HepG2 (cell line): Measurements from ENCODE around the gene DEPDC5. TPM values are rescaled to one million over a fixed set of nuclear protein-coding genes. Genes with fewer than 3 reads are reported as not detected.

Source experiments
- ATAC-seq: fragments of 200-7000 bp; cut with Tn5 transposase; 3 replicates; pipeline ENCODE4 v1.9.1; 2020; ENCODE audit warnings: mild to moderate bottlenecking, moderate library complexity
- BruUV-seq: library from RNA; stranded (reverse); fragments of 400-500 nt; replicated peaks from 2 replicates; lab custom pipeline; 2021; lab: Mats Ljungman, UMichigan
- CTCF ChIA-PET: fragments of 300-600 bp; formaldehyde crosslinking; extraction: SDS; loops from one replicate; lab custom pipeline; 2021; ENCODE audit warnings: low total read pairs, inconsistent platforms, low intra/inter-chr PET ratio; lab: Yijun Ruan, JAX
- POLR2A ChIA-PET: fragments of 350-600 bp; sonication (Branson Sonifier 250); formaldehyde crosslinking; loops from one replicate; lab custom pipeline; 2020; ENCODE audit warnings: antibody characterized with exemption, inconsistent platforms; lab: Yijun Ruan, JAX
- DNase-seq: peaks from one replicate; pipeline ENCODE4 v3.0.0-alpha.2; 2015; ENCODE audit warnings: low spot score
- FAIRE-seq: peaks from 3 replicates; lab custom pipeline; 2011; peaks lifted over from hg19 to GRCh38; lab: Jason Lieb, UNC
- H2AFZ ChIP-seq: one replicate; pipeline ENCODE4 v1.6.1; 2011; ENCODE audit warnings: low read length, inconsistent platforms
- H3K27ac ChIP-seq: fragments of 300-600 bp; 3 replicates; pipeline ENCODE4 v1.8.0; 2011; ENCODE audit warnings: mixed run types, mild to moderate bottlenecking, mixed read lengths, low read length, inconsistent platforms; ENCODE audit not compliant: insufficient read depth; ENCODE audit errors: extremely low read length
- H3K27me3 ChIP-seq, 2 experiments: fragments of 200-600 bp in 1 of 2; 2 replicates in 1 of 2; 3 replicates in 1 of 2; pipeline versions ENCODE4 v1.6.0 to v1.8.0; 2011; ENCODE audit warnings: low read length in 2 of 2, mild to moderate bottlenecking in 2 of 2, moderate library complexity in 2 of 2, inconsistent platforms in 1 of 2; ENCODE audit not compliant: insufficient read depth in 2 of 2, control insufficient read depth in 1 of 2
- H3K36me3 ChIP-seq, 2 experiments: fragments of 200-600 bp in 1 of 2; replicated peaks in 1 of 2; 2 replicates in 1 of 2; 3 replicates in 1 of 2; pipeline versions ENCODE4 v1.5.1 to v1.8.0; 2011; ENCODE audit warnings: low read length in 2 of 2, inconsistent platforms in 1 of 2; ENCODE audit not compliant: insufficient read depth in 2 of 2, control insufficient read depth in 1 of 2
- H3K4me1 ChIP-seq: 2 replicates; pipeline ENCODE4 v1.5.1; 2012; ENCODE audit warnings: low read length, inconsistent platforms; ENCODE audit not compliant: insufficient read depth
- H3K4me2 ChIP-seq: 2 replicates; pipeline ENCODE4 v1.6.0; 2011; ENCODE audit warnings: low read depth, low read length, inconsistent platforms
- H3K4me3 ChIP-seq, 3 experiments: fragments of 200-600 bp in 1 of 3; sonication (generic), shearing (Covaris generic) in 1 of 3; replicated peaks in 1 of 3; 2 replicates each; pipeline ENCODE4 v1.5.1; 2011 to 2016; ENCODE audit warnings: low read length in 3 of 3, inconsistent platforms in 2 of 3, low read depth in 2 of 3, mild to moderate bottlenecking in 2 of 3, control low read depth in 1 of 3, mixed read lengths in 1 of 3; ENCODE audit not compliant: insufficient read depth in 1 of 3
- H3K79me2 ChIP-seq: one replicate; pipeline ENCODE4 v1.6.1; 2011; ENCODE audit warnings: low read length, inconsistent platforms; ENCODE audit not compliant: insufficient read depth
- H3K9ac ChIP-seq: 2 replicates; pipeline ENCODE4 v1.6.0; 2011; ENCODE audit warnings: mild to moderate bottlenecking, low read depth, low read length, inconsistent platforms; ENCODE audit not compliant: insufficient read depth
- H3K9me3 ChIP-seq: 2 replicates; pipeline ENCODE4 v1.5.1; 2012; ENCODE audit warnings: mild to moderate bottlenecking, low read length
- H4K20me1 ChIP-seq: 2 replicates; pipeline ENCODE4 v1.6.0; 2011; ENCODE audit warnings: inconsistent platforms, mild to moderate bottlenecking, low read length, moderate library complexity; ENCODE audit not compliant: insufficient read depth
- POLR2AphosphoS5 ChIP-seq: IDR thresholded peaks from 2 replicates; pipeline ENCODE4 v1.6.1; 2012; ENCODE audit warnings: low read depth, low read length
- RAD51 ChIP-seq: fragments of 450-650 bp; IDR thresholded peaks from 2 replicates; pipeline ENCODE4 v1.6.1; 2016; ENCODE audit warnings: borderline replicate concordance
- ZBTB40 ChIP-seq, 2 experiments: fragments of 450-650 bp in 1 of 2; sonication (generic) in 1 of 2; formaldehyde crosslinking in 1 of 2; IDR thresholded peaks; 2 replicates each; pipeline versions ENCODE4 v1.6.1 to v1.8.0; 2016 to 2022; ENCODE audit warnings: antibody characterized with exemption in 1 of 2, mild to moderate bottlenecking in 1 of 2, missing genetic modification reagents in 1 of 2
- ZNF142 ChIP-seq: sonication (generic); formaldehyde crosslinking; IDR thresholded peaks from 2 replicates; pipeline ENCODE4 v1.4.0; 2020; ENCODE audit warnings: missing genetic modification reagents
- ZNF253 ChIP-seq: sonication (generic); formaldehyde crosslinking; IDR thresholded peaks from 2 replicates; pipeline ENCODE4 v1.8.0; 2022; ENCODE audit warnings: mild to moderate bottlenecking, missing genetic modification reagents, borderline replicate concordance
- WGBS: methylation state at CpG from one replicate; pipeline ENCODE4 v1.1.6; 2017; ENCODE audit warnings: low lambda C conversion rate; 5-methylcytosine and 5-hydroxymethylcytosine counted together
- in situ Hi-C: cut with HindIII; loops from 2 replicates; pipeline ENCODE4 v1.10.0; 2017; ENCODE audit warnings: low pct_unique_long_range_greater_than_20kb; ENCODE audit not compliant: extremely low pct_ligation_motif_present
- intact Hi-C: fragments of 100-400 bp; cut with micrococcal nuclease; formaldehyde crosslinking; loops from one replicate; pipeline ENCODE4 v1.10.0; 2022; ENCODE audit not compliant: unreplicated experiment
- polyA plus RNA-seq, 8 experiments: library from polyadenylated mRNA; depleted of rRNA in 3 of 8; stranded (reverse) in 7 of 8; unstranded in 1 of 8; fragments of >200 nt; fragmentation: Illumina TruSeq in 4 of 8; extraction: Trizol in 4 of 8; gene quantifications; 2 replicates each; pipeline versions ENCODE4 v1.2.1 to v1.2.3, GENCODE V29; 2011 to 2016; ENCODE audit warnings: low read depth in 4 of 8, missing spikeins in 1 of 8, mixed read lengths in 1 of 8; ENCODE audit not compliant: insufficient read depth in 1 of 8
- total RNA-seq, 5 experiments: library from RNA; depleted of rRNA; stranded (reverse); fragments of >200 nt; fragmentation: Illumina TruSeq; extraction: Trizol; gene quantifications; 2 replicates each; pipeline ENCODE4 v1.2.3, GENCODE V29; 2016; ENCODE audit warnings: low read depth in 1 of 5

DEPDC5 gene
- total and polyA plus RNA-seq, 2 of the 13 experiments (the other 11 are each of a cell fraction or from before 2014, with no cell fraction given), result 9.8 to 12.4 TPM

- Histone ChIP-seq H3K27me3 (no peaks in the 10 kb centered on the region; a peak in 1 of 5 replicates), H3K4me2 (peak overlapping the region; percentile 94), H4K20me1 (peaks cover 4% of the 10 kb centered on the region; the same call in 1 of the 2 replicates), H3K4me3 (peak overlapping the region; percentile 50 to 94 (median 61)), H3K9ac (peak overlapping the region; percentile 70), H2AFZ (no peak overlapping the region), H3K27ac (peak overlapping the region; percentile 86), H3K9me3 (no peaks in the 10 kb centered on the region), H3K36me3 (peaks cover 0 to 1% of the 10 kb centered on the region in 2 experiments; a peak in 1 of 5 replicates), H3K79me2 (peaks cover 34% of the 10 kb centered on the region), H3K4me1 (peaks cover 44% of the 10 kb centered on the region)
- FAIRE-seq, result no peak
- ATAC-seq, result no peak
- no peak for DNase-seq
- in situ Hi-C loops (loop anchor here (10.0 kb wide), 1 partner anchor 189 kb away; the partner anchor contains the start of genes DEPDC5 and PRR14L), intact Hi-C loops (no loop called here)
- CTCF ChIA-PET, result no interaction called here
- TSS peak; percentile 90 for BruUV-seq
- WGBS, result 88% methylated on average over 7 of the region's 15 CpGs
- POLR2A ChIA-PET, result interaction anchor here (1.0 kb wide), 1 partner anchor 24 kb away, joined by 9 read pairs; no protein-coding TSS in a partner anchor
- TF ChIP-seq ZNF142 (CRISPR knock-in tag), result no peak
- TF ChIP-seq POLR2AphosphoS5, result 0 out of 2 replicates have a peak, but pooled peaks have one; percentile 4
- TF ChIP-seq RAD51, result no peak
- TF ChIP-seq ZNF253 (CRISPR knock-in tag), result 0 out of 2 replicates have a peak, but pooled peaks have one; percentile 20
- TF ChIP-seq ZBTB40 (IDR thresholded peaks at IDR 0.05), result no peak
- TF ChIP-seq ZBTB40 (CRISPR knock-in tag; IDR thresholded peaks at IDR 0.05), result peak; percentile 47; the same call in 1 of the 2 replicates
Measured at GRCh38 chr22:31943206-31943977, 189.6 kb downstream of the DEPDC5 start.
